SU-DHL-6 (cell line): Measurements from ENCODE around the gene PDCD10.

Experiments used
- H2AFZ ChIP-seq: fragments of 200-600 bp; sonication (generic); 2 replicates; pipeline ENCODE4 v1.6.1; 2014; ENCODE audit warnings: low read depth, mild to moderate bottlenecking, moderate library complexity, mixed read lengths, antibody characterized with exemption, low read length; ENCODE audit not compliant: severe bottlenecking
- H3F3A ChIP-seq: fragments of 200-600 bp; shearing (Covaris generic); 2 replicates; pipeline ENCODE4 v1.6.0; 2016; ENCODE audit warnings: antibody characterized with exemption, mild to moderate bottlenecking; ENCODE audit not compliant: insufficient read depth
- H3K27ac ChIP-seq: fragments of 200-600 bp; sonication (generic); 2 replicates; pipeline ENCODE4 v1.5.1; 2016; ENCODE audit warnings: low read depth, mild to moderate bottlenecking, low read length, moderate library complexity, mixed read lengths
- H3K27me3 ChIP-seq: fragments of 200-600 bp; sonication (generic), shearing (Covaris generic); 2 replicates; pipeline ENCODE4 v1.6.0; 2014; ENCODE audit warnings: mild to moderate bottlenecking, low read length
- H3K36me3 ChIP-seq: fragments of 200-600 bp; sonication (generic); 2 replicates; pipeline ENCODE4 v1.6.1; 2014; ENCODE audit warnings: mild to moderate bottlenecking, low read length, mixed read lengths
- H3K4me2 ChIP-seq: fragments of 300-600, 200-600 bp; shearing (Covaris generic), sonication (generic); 2 replicates; pipeline ENCODE4 v1.6.0; 2014; ENCODE audit warnings: low read length, low read depth, mild to moderate bottlenecking; ENCODE audit not compliant: poor library complexity, severe bottlenecking
- H3K4me3 ChIP-seq: fragments of 200-600 bp; sonication (generic); 2 replicates; pipeline ENCODE4 v1.5.1; 2014; ENCODE audit warnings: antibody characterized with exemption, low read length, mild to moderate bottlenecking, mixed read lengths; ENCODE audit not compliant: insufficient read depth, poor library complexity, severe bottlenecking
- H3K79me2 ChIP-seq: fragments of 200-600 bp; sonication (generic); 2 replicates; pipeline ENCODE4 v1.6.1; 2014; ENCODE audit warnings: mild to moderate bottlenecking, low read length, moderate library complexity; ENCODE audit not compliant: insufficient read depth
- H3K9ac ChIP-seq: fragments of 200-600 bp; sonication (generic); 2 replicates; pipeline ENCODE4 v1.7.0; 2014; ENCODE audit warnings: mild to moderate bottlenecking, low read length
- H3K9me2 ChIP-seq: fragments of 200-600 bp; sonication (generic); replicated peaks from 2 replicates; pipeline ENCODE4 v1.6.1; 2014; ENCODE audit warnings: low read length; ENCODE audit not compliant: insufficient read depth
- H3K9me3 ChIP-seq: fragments of 200-600 bp; sonication (generic); 2 replicates; pipeline ENCODE4 v1.6.1; 2014; ENCODE audit warnings: low read length, mixed read lengths; ENCODE audit not compliant: insufficient read depth
- H4K20me1 ChIP-seq: fragments of 200-600 bp; sonication (generic); 2 replicates; pipeline ENCODE4 v1.6.1; 2014; ENCODE audit warnings: low read depth, mild to moderate bottlenecking, antibody characterized with exemption, low read length, moderate library complexity, mixed read lengths
- CTCF ChIP-seq: fragments of 200-600 bp; sonication (generic); IDR thresholded peaks from one replicate; pipeline ENCODE4 v1.5.1; 2017; ENCODE audit warnings: antibody characterized with exemption, mild to moderate bottlenecking, low read length, moderate library complexity; ENCODE audit not compliant: insufficient read depth, poor library complexity, severe bottlenecking
- EZH2phosphoT487 ChIP-seq: fragments of 200-600 bp; sonication (generic), shearing (Covaris generic); conservative IDR thresholded peaks from 2 replicates; pipeline ENCODE4 v1.6.1; 2018; ENCODE audit warnings: mild to moderate bottlenecking, antibody characterized with exemption, low read length, moderate library complexity, mixed read lengths

PDCD10 gene

GRCh38 chr3:167777356-167777755, 42.7 kb upstream of the PDCD10 start:
- Histone ChIP-seq H3K9me3 (peaks cover 21% of the 10 kb centered on the region; the same call in 1 of the 2 replicates), H3K4me2 (no peak overlapping the region), H3K9ac (no peak overlapping the region), H2AFZ (no peak overlapping the region), H3K79me2 (no peaks in the 10 kb centered on the region), H3K9me2 (no peaks in the 10 kb centered on the region), H4K20me1 (no peaks in the 10 kb centered on the region), H3K36me3 (peaks cover 11% of the 10 kb centered on the region), H3K4me3 (no peak overlapping the region), H3F3A (peaks cover 22% of the 10 kb centered on the region), H3K27me3 (no peaks in the 10 kb centered on the region), H3K27ac (no peak overlapping the region)
- TF ChIP-seq EZH2phosphoT487 (no peak), CTCF (no peak)

GRCh38 chr3:167776066-167776685, 41.5 kb upstream of the PDCD10 start:
- no peaks in the 10 kb centered on the region for H3K9me2 ChIP-seq
- H3F3A ChIP-seq: peaks cover 27% of the 10 kb centered on the region

GRCh38 chr3:167773584-167773983, 38.9 kb upstream of the PDCD10 start:
- Histone ChIP-seq H3K9me3 (peaks cover 18% of the 10 kb centered on the region; the same call in 1 of the 2 replicates), H3K79me2 (no peaks in the 10 kb centered on the region), H3K27ac (peak overlapping the region; percentile 94), H3F3A (peaks cover 27% of the 10 kb centered on the region), H3K27me3 (no peaks in the 10 kb centered on the region), H3K4me3 (peak overlapping the region; percentile 43), H3K9me2 (no peaks in the 10 kb centered on the region), H3K4me2 (peak overlapping the region; percentile 82), H4K20me1 (no peaks in the 10 kb centered on the region), H2AFZ (peak overlapping the region; percentile 38), H3K9ac (peak overlapping the region; percentile 31), H3K36me3 (peaks cover 11% of the 10 kb centered on the region)
- TF ChIP-seq EZH2phosphoT487: no peak
- TF ChIP-seq CTCF: no peak

More at GRCh38 chr3:167776066-167776685, 41.5 kb upstream of the PDCD10 start:
- no peak overlapping the region for H2AFZ ChIP-seq
- peaks cover 11% of the 10 kb centered on the region for H3K36me3 ChIP-seq
- H3K27me3 ChIP-seq: no peaks in the 10 kb centered on the region
- peaks cover 21% of the 10 kb centered on the region; the same call in 1 of the 2 replicates for H3K9me3 ChIP-seq
- no peak for TF ChIP-seq CTCF
- no peak for TF ChIP-seq EZH2phosphoT487
- H3K9ac ChIP-seq: no peak overlapping the region
- H3K4me3 ChIP-seq: no peak overlapping the region
- H3K4me2 ChIP-seq: peak overlapping the region; percentile 54
- no peaks in the 10 kb centered on the region for H3K79me2 ChIP-seq
- peak overlapping the region; percentile 62; the same call in 1 of the 2 replicates for H3K27ac ChIP-seq
- H4K20me1 ChIP-seq: no peaks in the 10 kb centered on the region
